Measurements from ENCODE around the gene SEL1L.

GRCh38 chr14:81452341-81453133, 81.1 kb downstream of the SEL1L start:
- TF ChIP-seq CTCF (IDR thresholded peaks at IDR 0.05 in 4 of 5, conservative IDR thresholded peaks at IDR 0.05 in 1 of 5) (no peak), POLR2A (IDR thresholded peaks at IDR 0.05) (no peak)

Data from gastrocnemius medialis (tissue), 4 donors.